ENCODE results near the gene LGSN. TPM values are rescaled to one million over a fixed set of nuclear protein-coding genes. Genes with fewer than 3 reads are reported as not detected.
"Not testable (repeated sequence)": the region's sequence is repeated elsewhere in the genome, so short reads cannot be mapped to it uniquely, and the experiment has no call there.

LGSN gene
- total RNA-seq, 1 donor from 2014 or later = not detected

GRCh38 chr6:63333440-63333839 is 13.7 kb upstream of the LGSN start:
- H3K4me3 ChIP-seq (ENCODE audit: low read depth, low read length) = no peak overlapping the region
- no peak for DNase-seq (ENCODE audit: low read depth)
- TF ChIP-seq CTCF (conservative IDR thresholded peaks at IDR 0.05; ENCODE audit: low read depth, low read length) = no peak

DNA sequence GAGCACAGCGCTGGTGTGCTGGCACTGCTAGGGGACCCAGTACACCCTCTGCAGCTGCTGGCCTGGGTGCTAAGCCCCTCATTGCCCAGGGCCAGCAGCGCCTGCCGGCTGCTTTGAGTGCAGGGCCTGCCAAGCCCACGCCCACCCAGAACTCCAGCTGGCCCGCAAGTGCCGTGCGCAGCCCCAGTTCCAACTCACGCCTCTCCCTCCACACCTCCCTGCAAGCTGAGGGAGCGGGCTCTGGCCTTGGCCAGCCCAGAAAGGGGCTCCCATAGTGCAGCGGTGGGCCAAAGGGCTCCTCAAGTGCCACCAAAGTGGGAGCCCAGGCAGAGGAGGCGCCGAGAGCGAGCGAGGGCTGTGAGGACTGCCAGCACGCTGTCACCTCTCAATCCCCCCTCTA is 6.8 kb upstream of the LGSN start:
- not testable (repeated sequence) for H3K4me3 ChIP-seq (ENCODE audit: low read depth, low read length); DNase-seq (ENCODE audit: low read depth)

DNA sequence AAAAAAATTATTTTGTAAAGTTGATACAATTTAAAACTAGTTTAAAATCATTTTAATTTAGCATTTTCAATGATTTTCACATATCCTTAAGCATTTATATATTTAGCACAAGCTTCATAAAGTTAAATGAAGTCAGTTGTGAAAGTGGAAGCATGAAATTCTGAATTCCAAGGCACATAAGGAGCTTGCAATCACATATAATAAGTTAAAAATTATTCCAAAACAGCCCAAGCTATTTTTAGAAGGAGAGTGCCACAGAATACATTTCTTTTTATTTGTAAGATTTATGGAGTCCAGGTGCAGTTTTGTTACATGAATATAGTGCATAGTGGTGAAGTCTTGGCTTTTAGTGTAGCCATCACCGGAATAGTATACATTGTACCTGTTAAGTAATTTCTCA is 3.2 kb upstream of the LGSN start:
- TF ChIP-seq CTCF (conservative IDR thresholded peaks at IDR 0.05; ENCODE audit: low read depth, low read length) = no peak
- no peak for DNase-seq (ENCODE audit: low read depth)
- no peak overlapping the region for H3K4me3 ChIP-seq (ENCODE audit: low read depth, low read length)

DNA sequence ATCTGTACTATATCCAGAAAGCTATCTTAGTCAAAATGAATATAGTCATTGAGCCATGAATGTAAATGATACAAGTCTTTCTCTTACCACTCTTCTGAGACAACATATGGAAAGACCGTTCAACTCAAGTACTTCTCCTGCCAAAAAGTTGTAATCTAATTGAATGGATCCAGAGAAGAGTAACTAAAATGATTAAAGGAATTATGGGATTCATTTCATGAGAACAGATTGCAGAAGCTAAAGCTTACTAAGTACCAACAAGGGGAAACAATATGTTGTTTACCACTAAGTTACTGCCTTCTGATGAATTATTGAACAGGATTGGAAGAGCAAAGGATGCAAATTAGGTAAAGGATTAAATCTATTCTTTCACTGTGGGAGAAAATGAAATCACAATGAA is 2.0 kb upstream of the LGSN start:
- no peak for DNase-seq (ENCODE audit: low read depth)
- no peak for TF ChIP-seq CTCF (conservative IDR thresholded peaks at IDR 0.05; ENCODE audit: low read depth, low read length)
- no peak overlapping the region for H3K4me3 ChIP-seq (ENCODE audit: low read depth, low read length)

GRCh38 chr6:63317641-63318040 is 2.1 kb downstream of the LGSN start:
- H3K4me3 ChIP-seq (ENCODE audit: low read depth, low read length) = no peak overlapping the region
- DNase-seq (ENCODE audit: low read depth) = no peak
- TF ChIP-seq CTCF (conservative IDR thresholded peaks at IDR 0.05; ENCODE audit: low read depth, low read length) = no peak

GRCh38 chr6:63316113-63316512 is 3.7 kb downstream of the LGSN start:
- DNase-seq (ENCODE audit: low read depth) = no peak
- no peak overlapping the region for H3K4me3 ChIP-seq (ENCODE audit: low read depth, low read length)
- no peak for TF ChIP-seq CTCF (conservative IDR thresholded peaks at IDR 0.05; ENCODE audit: low read depth, low read length)

DNA sequence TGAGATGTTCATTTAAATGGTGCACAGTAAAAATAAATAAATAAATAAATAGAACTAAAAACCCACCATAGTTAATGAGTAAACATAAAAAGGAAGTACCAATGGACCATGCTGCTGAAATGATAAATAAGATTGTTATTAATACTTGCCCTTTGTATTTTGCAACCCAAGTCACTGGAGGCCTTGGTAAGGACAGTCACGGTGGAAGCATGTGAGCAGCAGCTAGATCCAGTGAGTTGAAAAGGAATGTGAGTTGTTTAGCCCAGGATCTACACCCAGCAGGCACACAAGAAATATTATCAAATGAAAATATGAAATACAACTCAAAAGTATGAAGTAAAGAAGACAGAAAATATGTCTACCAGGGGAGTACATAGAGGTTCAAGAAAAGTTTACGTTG is 6.7 kb downstream of the LGSN start:
- DNase-seq (ENCODE audit: low read depth) = no peak
- TF ChIP-seq CTCF (conservative IDR thresholded peaks at IDR 0.05; ENCODE audit: low read depth, low read length) = no peak
- no peak overlapping the region for H3K4me3 ChIP-seq (ENCODE audit: low read depth, low read length)

Data from epithelial cell of proximal tubule (primary cell).